ENCODE measurements around the gene RAB20. TPM values are rescaled to one million over a fixed set of nuclear protein-coding genes. Genes with fewer than 3 reads are reported as not detected.
"Not testable (repeated sequence)": the region's sequence is repeated elsewhere in the genome, so short reads cannot be mapped to it uniquely, and the experiment has no call there.

Gene RAB20
- polyA plus RNA-seq, 1 donor: 2.9 TPM

DNA sequence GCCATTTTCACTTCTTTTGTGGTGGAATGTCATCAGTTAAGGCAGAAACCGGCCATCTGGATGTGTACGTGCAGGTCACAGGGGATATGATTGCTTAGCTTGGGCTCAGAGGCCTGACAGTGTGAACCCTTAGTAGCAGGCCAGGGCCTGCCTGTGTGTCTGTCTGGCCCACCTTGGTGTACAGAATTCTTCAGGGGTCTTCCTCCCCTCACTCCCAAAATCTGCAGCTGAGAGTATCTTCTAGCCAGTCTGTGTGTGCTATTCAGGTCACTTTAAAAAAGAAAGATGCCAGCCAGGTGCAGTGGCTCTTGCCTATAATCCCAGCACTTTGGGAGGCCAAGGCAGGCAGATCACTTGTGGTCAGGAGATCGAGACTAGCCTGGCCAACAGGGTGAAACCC, 74.6 kb downstream of the RAB20 start:
- DNase-seq: not testable (repeated sequence)

DNA sequence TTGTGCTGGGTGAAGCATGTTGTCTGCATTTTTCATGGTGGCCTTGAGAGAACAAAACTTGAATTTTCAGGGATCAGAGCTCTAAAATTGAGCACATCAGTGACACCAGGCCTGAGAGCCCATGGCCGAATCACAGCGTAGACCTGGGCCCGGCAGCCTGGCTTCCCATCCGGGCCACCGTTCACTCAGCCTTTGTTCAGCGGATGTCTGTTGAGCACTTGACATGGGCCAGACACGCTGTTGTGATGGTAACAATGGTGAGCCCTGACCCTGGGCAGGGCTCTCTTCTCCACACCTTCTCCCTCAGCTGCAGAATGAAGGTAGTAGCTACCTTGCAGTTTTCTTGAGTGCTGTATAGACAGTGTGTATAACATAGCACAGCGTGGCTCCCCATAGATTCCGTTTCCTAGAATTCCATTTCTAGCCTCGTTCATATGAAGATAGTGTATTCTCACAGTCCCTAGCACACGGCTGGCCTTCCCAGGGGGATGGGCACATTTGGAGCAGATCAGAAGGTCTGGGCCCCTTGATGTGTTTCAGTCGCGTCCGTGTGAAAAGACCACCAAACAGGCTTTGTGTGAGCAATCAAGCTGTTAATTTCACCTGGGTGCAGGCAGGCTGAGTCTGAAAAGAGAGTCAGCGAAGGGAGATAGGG, 75.3 kb downstream of the RAB20 start:
- DNase-seq: no peak

DNA sequence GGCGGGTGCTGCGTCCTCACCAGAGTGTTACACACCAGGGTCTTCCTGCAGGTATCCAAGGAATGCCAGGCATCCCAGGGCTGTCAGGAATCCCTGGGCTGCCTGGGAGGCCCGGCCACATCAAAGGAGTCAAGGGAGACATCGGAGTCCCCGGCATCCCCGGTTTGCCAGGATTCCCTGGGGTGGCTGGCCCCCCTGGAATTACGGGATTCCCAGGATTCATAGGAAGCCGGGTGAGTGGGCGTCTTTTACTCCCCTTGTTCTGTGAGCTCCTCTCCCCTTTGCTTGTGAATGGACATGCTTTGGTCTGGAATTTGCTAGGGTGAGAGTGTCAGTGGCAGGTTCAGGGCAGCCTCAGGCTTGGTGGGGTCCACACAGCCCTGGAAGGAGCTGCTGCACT, 75.9 kb downstream of the RAB20 start:
- no peak for DNase-seq

DNA sequence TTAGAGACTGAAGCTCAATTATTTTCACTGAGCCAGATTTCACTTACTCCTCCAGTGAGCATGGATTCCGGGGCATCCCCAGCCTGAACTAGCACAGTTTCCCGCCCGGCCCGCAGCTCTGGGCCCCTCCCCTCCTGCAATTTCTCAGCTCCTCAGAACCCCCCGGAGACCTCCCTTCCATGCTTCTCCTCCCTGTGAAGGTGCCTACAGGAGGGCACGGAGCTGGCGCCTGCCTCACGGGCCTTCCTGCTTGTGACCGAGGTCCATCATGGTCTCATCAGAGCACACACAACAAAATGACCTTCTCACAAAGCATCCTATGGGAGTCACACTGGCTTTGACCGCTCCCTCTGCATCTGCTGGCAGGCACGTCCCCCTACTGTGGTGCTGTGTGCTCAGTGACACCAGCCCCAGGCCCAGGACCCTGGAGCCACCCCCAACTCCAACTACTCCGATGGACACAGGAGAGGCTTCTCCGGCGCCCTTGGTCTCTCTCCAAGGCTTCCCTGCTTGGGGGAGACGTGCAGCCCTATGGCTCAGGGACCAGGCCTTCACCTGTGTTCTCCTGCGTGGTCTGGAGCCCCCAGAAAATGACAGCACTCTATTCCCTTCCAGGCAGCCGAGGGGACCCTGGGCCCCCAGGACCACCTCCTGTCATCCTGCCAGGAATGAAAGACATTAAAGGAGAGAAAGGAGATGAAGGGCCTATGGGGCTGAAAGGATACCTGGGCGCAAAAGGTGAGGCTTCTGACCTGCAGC, 77.1 kb downstream of the RAB20 start:
- no peak for DNase-seq

DNA sequence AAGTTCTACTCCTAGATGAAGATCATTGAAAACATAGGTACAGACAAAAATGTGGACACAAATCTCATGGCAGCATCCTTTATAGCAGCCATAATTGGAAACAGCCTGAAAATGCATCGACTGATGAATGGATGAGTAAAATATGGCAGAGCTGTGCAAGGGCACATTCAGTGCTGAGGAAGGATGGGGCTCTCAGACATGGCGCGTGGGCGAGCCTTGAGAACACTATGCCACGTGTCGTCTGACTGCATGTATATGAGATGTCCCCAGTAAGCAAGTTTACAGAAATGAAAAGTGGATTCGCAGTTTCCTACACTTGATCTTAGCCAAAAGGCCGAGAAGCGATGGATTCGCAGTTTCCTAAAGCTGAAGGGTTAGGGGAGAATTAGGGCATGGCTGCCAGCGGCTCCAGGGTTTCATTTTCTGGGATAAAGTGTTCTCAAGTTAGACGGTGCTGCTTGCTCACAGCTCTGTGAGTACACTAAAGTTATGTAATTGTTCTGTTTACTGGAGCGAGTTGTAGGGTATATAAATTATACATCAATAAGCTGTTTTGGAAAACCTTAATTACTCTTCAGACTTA, 78.0 kb downstream of the RAB20 start:
- DNase-seq: no peak

DNA sequence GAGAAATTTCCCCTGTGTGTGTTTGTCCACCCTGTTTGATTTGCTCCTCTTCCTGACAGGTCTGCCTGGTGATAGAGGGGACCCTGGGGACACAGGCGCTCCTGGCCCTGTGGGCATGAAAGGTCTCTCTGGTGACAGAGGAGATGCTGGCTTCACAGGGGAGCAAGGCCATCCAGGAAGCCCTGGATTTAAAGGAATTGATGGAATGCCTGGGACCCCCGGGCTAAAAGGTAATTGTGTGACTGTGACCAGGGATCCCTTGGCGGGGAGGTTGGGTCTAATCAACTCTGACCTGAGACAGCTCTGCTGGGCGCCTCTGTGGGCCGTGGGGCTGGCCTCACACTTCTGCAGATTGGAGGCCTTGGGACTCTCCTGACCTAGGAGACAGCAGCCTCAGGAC, 81.4 kb downstream of the RAB20 start:
- no peak for DNase-seq

DNA sequence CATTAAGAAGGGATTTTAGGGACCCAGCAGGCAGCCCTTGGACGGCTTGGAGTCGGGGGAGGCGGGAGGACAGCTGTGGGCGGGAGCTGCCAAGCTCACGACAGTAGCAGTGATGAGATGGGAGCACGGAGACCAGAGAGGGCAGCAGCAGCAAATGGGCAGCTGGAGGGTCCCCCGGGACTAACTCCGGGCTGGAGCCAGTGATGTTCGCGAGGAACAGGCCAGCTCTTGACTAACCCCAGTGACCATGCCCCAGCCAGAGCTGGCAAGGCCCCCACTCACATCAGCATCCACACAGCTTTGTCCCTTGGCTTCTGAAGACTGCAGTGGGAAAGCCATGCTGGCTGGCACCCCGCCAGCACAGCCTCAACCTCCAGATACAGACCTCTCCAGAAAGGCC, 81.9 kb downstream of the RAB20 start:
- no peak for DNase-seq

DNA sequence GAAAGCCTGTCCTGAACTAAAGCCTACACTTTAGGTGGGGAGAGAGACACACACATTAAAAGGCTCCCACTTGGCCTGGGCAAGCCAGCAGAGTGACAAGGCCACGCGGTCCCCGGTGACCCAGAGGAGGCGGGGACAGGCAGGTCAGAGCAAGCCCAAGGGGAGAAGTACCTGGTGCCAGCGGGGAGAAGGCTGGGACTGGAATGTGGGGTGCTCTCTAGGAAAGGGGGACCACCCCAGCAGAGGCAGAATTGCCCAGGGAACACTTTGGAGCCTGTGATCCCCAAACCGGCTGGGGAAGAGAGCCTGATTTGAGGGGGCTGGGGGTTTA, 82.3 kb downstream of the RAB20 start:
- DNase-seq: no peak

DNA sequence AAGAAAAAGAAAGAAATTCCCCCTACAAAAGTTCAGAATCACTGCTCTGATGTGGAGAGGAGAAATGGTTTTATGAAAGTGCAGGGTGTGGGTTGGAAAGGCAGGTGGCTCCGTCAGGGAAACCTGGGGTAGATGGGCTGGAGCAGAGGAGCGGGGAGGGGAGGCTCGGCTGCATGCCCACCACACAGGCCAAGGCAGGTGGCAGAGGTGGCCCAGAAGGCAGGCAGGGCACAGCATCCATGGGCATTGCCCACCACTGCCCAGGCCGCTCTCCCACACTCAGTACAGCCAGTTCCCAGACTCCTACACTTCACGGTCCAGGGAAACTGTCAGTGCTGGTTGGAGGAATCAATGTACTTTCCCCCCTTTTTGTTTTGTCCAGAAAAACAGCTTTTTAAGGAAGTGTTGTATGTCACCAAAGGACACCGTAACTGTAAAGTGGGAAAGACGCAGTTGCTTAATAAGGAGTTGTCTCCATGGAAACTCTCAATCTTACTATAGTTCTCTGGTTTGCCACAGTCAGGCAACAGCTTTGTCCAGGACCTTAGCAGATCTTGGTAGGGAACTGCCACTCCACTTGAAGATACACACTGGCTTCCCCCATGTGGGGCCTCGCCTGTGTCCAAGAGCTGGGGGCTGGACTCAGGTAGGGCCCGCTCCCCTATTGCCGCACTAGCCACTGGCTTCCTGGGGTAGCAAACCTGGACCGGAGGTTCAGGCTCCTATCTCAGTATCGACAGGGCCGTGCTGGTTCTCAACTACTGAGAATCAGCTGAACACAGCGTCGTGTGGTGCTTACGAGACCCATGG, 82.9 kb downstream of the RAB20 start:
- DNase-seq: no peak

DNA sequence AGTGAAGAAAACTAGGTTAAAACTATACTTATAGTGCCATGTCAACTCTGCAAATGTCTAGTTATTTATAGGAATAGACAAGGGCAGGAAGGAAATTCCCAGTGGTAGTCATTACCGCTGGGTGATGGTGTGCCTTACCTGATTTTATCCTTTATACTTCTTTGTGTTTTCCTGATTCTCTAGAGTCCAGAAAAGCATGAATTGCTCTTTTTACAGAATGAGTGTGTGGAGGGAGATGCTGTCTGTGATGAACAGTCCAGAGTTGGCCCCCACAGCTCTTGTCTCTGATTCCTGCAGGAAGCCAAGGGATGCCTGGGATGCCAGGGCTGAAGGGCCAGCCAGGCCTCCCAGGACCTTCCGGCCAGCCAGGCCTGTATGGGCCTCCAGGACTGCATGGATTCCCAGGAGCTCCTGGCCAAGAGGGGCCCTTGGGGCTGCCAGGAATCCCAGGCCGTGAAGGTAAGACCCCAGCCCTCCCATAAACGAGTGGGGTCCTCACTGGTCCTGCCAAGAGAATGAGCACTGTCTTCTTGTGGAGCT, 83.7 kb downstream of the RAB20 start:
- no peak for DNase-seq

DNA sequence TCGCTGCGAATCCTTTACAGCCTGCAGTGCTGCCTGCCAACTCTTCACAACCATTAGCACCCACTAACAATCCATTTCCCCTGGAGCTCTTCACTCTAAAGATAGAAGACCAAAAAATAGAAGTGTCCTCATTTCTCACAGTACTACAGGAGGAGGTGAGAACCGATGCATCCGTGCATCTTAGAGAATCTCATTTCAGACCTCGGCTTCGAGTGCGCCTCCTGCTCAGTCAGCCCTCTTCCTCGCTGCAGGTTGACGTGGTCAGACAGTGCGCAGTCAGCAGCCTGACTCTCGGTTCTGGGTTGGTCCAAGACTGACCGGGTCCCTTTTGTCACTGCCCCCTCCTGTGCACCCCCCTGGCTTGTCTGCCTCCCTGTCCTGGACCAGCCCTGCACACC, 85.3 kb downstream of the RAB20 start:
- no peak for DNase-seq

DNA sequence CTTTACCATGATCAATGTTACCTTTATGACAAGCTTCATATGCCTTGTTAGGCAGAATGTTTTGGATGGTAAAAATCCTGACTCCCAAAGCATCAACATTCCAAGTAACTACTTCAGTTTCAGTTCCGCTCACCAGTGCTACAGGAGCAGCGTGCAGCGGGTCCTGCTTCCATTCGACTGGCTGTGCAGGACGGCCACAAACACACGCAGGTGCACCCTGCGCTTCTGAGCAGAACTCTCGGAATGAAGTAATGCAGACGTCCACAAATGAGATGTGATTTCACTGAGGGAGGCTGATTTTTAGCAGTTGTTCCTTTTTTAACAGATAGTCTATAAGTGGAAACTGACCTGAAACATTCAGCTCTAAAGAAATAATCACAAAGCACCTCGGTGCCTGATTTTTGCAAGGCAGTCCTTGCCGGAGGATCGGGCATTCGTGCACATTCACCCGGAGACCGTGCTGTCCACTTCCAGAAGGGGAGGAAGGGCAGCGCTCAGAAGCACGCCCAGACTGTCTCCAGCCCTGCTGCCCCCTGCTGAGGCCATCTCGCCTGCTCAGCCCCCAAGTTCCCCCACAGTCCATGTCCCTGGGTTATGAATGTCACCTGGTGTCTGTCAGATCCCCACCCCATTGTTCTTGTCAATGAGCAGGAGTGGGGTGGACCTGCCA, 85.8 kb downstream of the RAB20 start:
- no peak for DNase-seq

DNA sequence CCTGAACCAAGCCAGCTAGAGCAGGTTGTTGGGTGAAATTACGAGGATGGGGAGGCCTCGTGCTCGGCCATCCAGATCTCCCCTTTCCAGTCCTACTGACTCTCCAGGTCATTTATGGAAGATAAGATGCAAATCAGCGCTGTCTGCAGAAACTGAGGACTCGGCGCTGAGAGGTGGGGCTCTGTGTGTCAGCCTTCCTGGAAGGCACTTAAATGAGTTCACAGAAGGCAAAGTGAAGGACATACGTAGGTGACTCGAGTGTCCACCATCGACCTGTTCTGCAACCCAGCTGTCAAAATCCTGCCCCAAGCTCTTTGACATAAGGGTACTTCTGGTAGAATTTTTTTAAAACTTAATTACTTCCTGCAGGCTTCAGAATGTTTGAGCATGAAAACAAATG, 86.4 kb downstream of the RAB20 start:
- no peak for DNase-seq

DNA sequence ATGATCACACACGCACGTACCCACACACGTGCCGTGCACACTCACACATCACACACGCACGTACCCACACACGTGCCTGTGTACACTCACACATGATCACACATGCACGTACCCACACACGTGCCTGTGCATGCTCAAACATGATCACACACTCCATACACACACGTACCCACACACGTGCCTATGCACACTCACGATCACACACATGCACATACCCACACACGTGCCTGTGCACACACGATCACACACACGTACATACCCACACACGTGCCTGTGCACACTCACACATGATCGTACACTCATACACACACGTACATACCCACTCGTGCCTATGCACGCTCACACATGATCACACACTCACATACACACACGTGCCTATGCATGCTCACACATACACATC, 86.8 kb downstream of the RAB20 start:
- no peak for DNase-seq

Other genes with a start within 250 kb of the RAB20 start
- gene NAXD, start 53.8 kb upstream of the RAB20 start, polyA plus RNA-seq (ENCODE audit: insufficient read length): 31.2 TPM
- 73.4 TPM for gene CARS2, start 144.4 kb upstream of the RAB20 start, polyA plus RNA-seq (ENCODE audit: insufficient read length)
- 10.1 TPM for gene ING1, start 152.0 kb upstream of the RAB20 start, polyA plus RNA-seq (ENCODE audit: insufficient read length)

All from hindlimb muscle (tissue), 1 donor.